Esophagus muscularis mucosa (tissue), 4 donors: ENCODE results near the gene GOLGA1. TPM values are rescaled to one million over a fixed set of nuclear protein-coding genes. Genes with fewer than 3 reads are reported as not detected.

Experiments used
- DNase-seq: peaks from one replicate; pipeline ENCODE4 v3.0.0-alpha.2; 2017; ENCODE audit errors: extremely low spot score
- H3K27ac ChIP-seq, 4 donors: fragments of 200-600 bp; sonication (generic); replicated peaks in 1 of 4; 1 replicate in 3 of 4; 2 replicates in 1 of 4; pipeline ENCODE4 v1.5.1; 2016 to 2019; ENCODE audit warnings: mild to moderate bottlenecking in 1 of 4
- H3K27me3 ChIP-seq, 4 donors: fragments of 200-600 bp; sonication (generic); one replicate each; pipeline versions ENCODE4 v1.5.1 to v1.6.0; 2016 to 2019
- H3K36me3 ChIP-seq, 4 donors: fragments of 200-600 bp; sonication (generic); one replicate each; pipeline ENCODE4 v1.5.1; 2016 to 2019
- H3K4me1 ChIP-seq, 4 donors: fragments of 200-600 bp; sonication (generic); one replicate each; pipeline ENCODE4 v1.5.1; 2016 to 2019
- H3K4me3 ChIP-seq, 4 donors: fragments of 200-600 bp; sonication (generic); 1 replicate in 2 of 4; 2 replicates in 2 of 4; pipeline ENCODE4 v1.5.1; 2016 to 2019; ENCODE audit warnings: mild to moderate bottlenecking in 4 of 4, moderate library complexity in 1 of 4
- H3K9me3 ChIP-seq, 4 donors: fragments of 200-600 bp; sonication (generic); 1 replicate in 3 of 4; 2 replicates in 1 of 4; pipeline ENCODE4 v1.5.1; 2016 to 2019
- CTCF ChIP-seq, 3 experiments: fragments of 200-600 bp in 2 of 3; fragments of 450-650 bp in 1 of 3; sonication (generic) in 2 of 3; IDR thresholded peaks; one replicate each; pipeline ENCODE4 v1.5.1; 2017 to 2019; ENCODE audit warnings: antibody characterized with exemption in 3 of 3, mild to moderate bottlenecking in 2 of 3, moderate library complexity in 1 of 3
- EP300 ChIP-seq: sonication (generic); formaldehyde crosslinking; IDR thresholded peaks from one replicate; pipeline ENCODE4 v1.6.1; 2017; ENCODE audit warnings: antibody characterized with exemption
- POLR2A ChIP-seq: fragments of 450-650 bp; IDR thresholded peaks from one replicate; pipeline ENCODE4 v1.6.1; 2017; ENCODE audit warnings: antibody characterized with exemption, moderate library complexity, mild to moderate bottlenecking, low read depth
- POLR2AphosphoS5 ChIP-seq, 2 donors: sonication (generic); formaldehyde crosslinking; IDR thresholded peaks; one replicate each; pipeline ENCODE4 v1.6.1; 2017; ENCODE audit warnings: antibody characterized with exemption in 2 of 2
- WGBS: methylation state at CpG from one replicate; pipeline ENCODE4 v1.1.5; 2018; 5-methylcytosine and 5-hydroxymethylcytosine counted together
- intact Hi-C: fragments of 100-400 bp; cut with DNase I; formaldehyde crosslinking; loops from one replicate; pipeline ENCODE4 v1.15.1; 2023
- total RNA-seq, 4 donors: library from RNA; depleted of rRNA; stranded (reverse); fragments of >200 nt; gene quantifications; one replicate each; pipeline versions ENCODE4 v1.1.0 to v1.2.1, GENCODE V29; 2016

The GOLGA1 gene
- total RNA-seq, 4 donors from 2014 or later: 22.5 to 26.5 (median 24.7) TPM

- no peak for TF ChIP-seq POLR2A
- no peak for TF ChIP-seq EP300
- TF ChIP-seq CTCF (IDR thresholded peaks at IDR 0.05): no peak
- TF ChIP-seq POLR2AphosphoS5 (IDR thresholded peaks at IDR 0.05): no peak
- Histone ChIP-seq H3K4me1 (peaks cover 40 to 54% (median 48%) of the 10 kb centered on the region in 4 donors), H3K9me3 (no peaks in the 10 kb centered on the region), H3K36me3 (peaks cover 25 to 55% (median 53%) of the 10 kb centered on the region in 4 donors), H3K4me3 (no peak overlapping the region), H3K27me3 (no peaks in the 10 kb centered on the region), H3K27ac (peak overlapping the region in 2 of 4 donors; percentile 57 to 98)
- DNase-seq: no peak
- 89% methylated on average over 10 of the region's 14 CpGs for WGBS
- intact Hi-C loops: no loop called here
Observed at GRCh38 chr9:124873664-124874063, 67.2 kb downstream of the GOLGA1 start.

- DNase-seq: no peak
- Histone ChIP-seq H3K27ac (peak overlapping the region in 3 of 4 donors; percentile 57 to 98 (median 88)), H3K27me3 (no peaks in the 10 kb centered on the region), H3K36me3 (peaks cover 15 to 30% (median 28%) of the 10 kb centered on the region in 4 donors), H3K4me1 (peaks cover 50 to 65% (median 56%) of the 10 kb centered on the region in 4 donors), H3K9me3 (no peaks in the 10 kb centered on the region), H3K4me3 (no peak overlapping the region)
- intact Hi-C loops: no loop called here
- TF ChIP-seq POLR2A: no peak
- no peak for TF ChIP-seq EP300
- no peak for TF ChIP-seq CTCF (IDR thresholded peaks at IDR 0.05)
- TF ChIP-seq POLR2AphosphoS5 (IDR thresholded peaks at IDR 0.05): no peak
- WGBS: 71% methylated on average over 11 of the region's 11 CpGs
Observed at GRCh38 chr9:124871156-124871561, 69.7 kb downstream of the GOLGA1 start.

GRCh38 chr9:124870723-124871122, 70.2 kb downstream of the GOLGA1 start:
- Histone ChIP-seq H3K4me3 (peak overlapping the region; percentile 74 to 94 (median 88)), H3K36me3 (peaks cover 11 to 26% (median 24%) of the 10 kb centered on the region in 4 donors), H3K9me3 (no peaks in the 10 kb centered on the region), H3K27me3 (no peaks in the 10 kb centered on the region), H3K4me1 (peaks cover 50 to 65% (median 56%) of the 10 kb centered on the region in 4 donors), H3K27ac (peak overlapping the region; percentile 88 to 98 (median 92))
- TF ChIP-seq POLR2AphosphoS5 (IDR thresholded peaks at IDR 0.05): no peak
- TF ChIP-seq POLR2A: no peak
- no peak for DNase-seq
- intact Hi-C loops: no loop called here
- 56% methylated on average over 6 of the region's 6 CpGs for WGBS

- DNase-seq: no peak
Observed at GRCh38 chr9:124869986-124870560, 70.8 kb downstream of the GOLGA1 start.

GRCh38 chr9:124869466-124869985, 71.4 kb downstream of the GOLGA1 start:
- Histone ChIP-seq H3K4me1 (peaks cover 50 to 64% (median 56%) of the 10 kb centered on the region in 4 donors), H3K36me3 (peaks cover 0 to 14% (median 12%) of the 10 kb centered on the region in 4 donors), H3K9me3 (no peaks in the 10 kb centered on the region), H3K27me3 (no peaks in the 10 kb centered on the region), H3K4me3 (peak overlapping the region; percentile 74 to 94 (median 88)), H3K27ac (peak overlapping the region; percentile 88 to 98 (median 92))
- no peak for DNase-seq
- intact Hi-C loops: loop anchor here (10.0 kb wide), 1 partner anchor 325 kb away; no protein-coding TSS in a partner anchor
- TF ChIP-seq EP300: no peak
- TF ChIP-seq CTCF (IDR thresholded peaks at IDR 0.05): no peak
- under 1% methylated on average over 25 of the region's 41 CpGs for WGBS

More at GRCh38 chr9:124869986-124870560, 70.8 kb downstream of the GOLGA1 start:
- intact Hi-C loops: loop anchor here (10.0 kb wide), 1 partner anchor 325 kb away; no protein-coding TSS in a partner anchor
- Histone ChIP-seq H3K4me3 (peak overlapping the region; percentile 74 to 94 (median 88)), H3K4me1 (peaks cover 50 to 65% (median 56%) of the 10 kb centered on the region in 4 donors), H3K9me3 (no peaks in the 10 kb centered on the region), H3K27ac (peak overlapping the region; percentile 88 to 98 (median 92)), H3K27me3 (no peaks in the 10 kb centered on the region), H3K36me3 (peaks cover 4 to 19% (median 17%) of the 10 kb centered on the region in 4 donors)
- TF ChIP-seq EP300 (no peak), POLR2AphosphoS5 (IDR thresholded peaks at IDR 0.05) (peak in 1 of 2 donors; percentile 48)
- 6% methylated on average over 11 of the region's 12 CpGs for WGBS
